Cardiac fibroblast (primary cell): ENCODE results near the gene RXRB.

ENCODE experiments used
- DNase-seq, 2 donors: peaks; one replicate each; pipeline versions ENCODE4 v3.0.0 to v3.0.0-alpha.2; 2010; ENCODE audit warnings: low read depth in 2 of 2
- H3K4me3 ChIP-seq, 2 donors: replicated peaks in 1 of 2; 1 replicate in 1 of 2; 2 replicates in 1 of 2; pipeline ENCODE4 v1.5.1; 2011; ENCODE audit warnings: low read depth in 2 of 2, low read length in 2 of 2, mild to moderate bottlenecking in 2 of 2, moderate library complexity in 1 of 2
- CTCF ChIP-seq: IDR thresholded peaks from one replicate; pipeline ENCODE4 v1.5.1; 2011; ENCODE audit warnings: low read depth, mild to moderate bottlenecking, low read length, inconsistent platforms

RXRB gene

DNA sequence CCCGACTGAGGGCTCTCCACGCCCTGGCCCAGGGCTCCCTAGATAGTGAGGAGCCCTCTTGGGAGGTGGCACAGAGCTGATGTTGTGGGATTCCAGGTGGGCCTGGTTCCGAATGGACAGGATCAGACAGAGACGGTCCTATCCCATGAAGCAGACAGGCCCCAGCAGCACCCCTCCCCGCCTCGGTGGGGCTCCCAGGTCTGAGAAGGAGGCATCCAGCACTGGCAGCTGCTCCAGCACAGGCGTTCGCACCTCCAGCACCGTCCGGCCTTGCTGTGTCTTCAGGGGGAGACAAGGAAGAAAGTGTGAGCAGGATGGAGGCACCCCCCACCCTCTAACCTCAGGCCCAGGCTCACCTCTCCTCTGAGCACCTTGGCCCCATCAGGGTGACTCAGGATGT is 36.9 kb downstream of the RXRB start:
- DNase-seq: no peak
- TF ChIP-seq CTCF: no peak
- H3K4me3 ChIP-seq: no peak overlapping the region

GRCh38 chr6:33161354-33162331 is 38.8 kb downstream of the RXRB start:
- peak; percentile 66 for DNase-seq
- TF ChIP-seq CTCF: peak; percentile 96
- peak overlapping the region; percentile 39 to 48 for H3K4me3 ChIP-seq

- no peak overlapping the region for H3K4me3 ChIP-seq
- TF ChIP-seq CTCF: no peak
- peak; percentile 77 to 84 for DNase-seq
Observed at GRCh38 chr6:33160728-33161344, 39.6 kb downstream of the RXRB start.

GRCh38 chr6:33160096-33160495 is 40.4 kb downstream of the RXRB start:
- no peak for TF ChIP-seq CTCF
- no peak for DNase-seq
- no peak overlapping the region for H3K4me3 ChIP-seq

- no peak for DNase-seq
- H3K4me3 ChIP-seq: no peak overlapping the region
- TF ChIP-seq CTCF: no peak
Observed at GRCh38 chr6:33156964-33157363, 43.5 kb downstream of the RXRB start.

DNA sequence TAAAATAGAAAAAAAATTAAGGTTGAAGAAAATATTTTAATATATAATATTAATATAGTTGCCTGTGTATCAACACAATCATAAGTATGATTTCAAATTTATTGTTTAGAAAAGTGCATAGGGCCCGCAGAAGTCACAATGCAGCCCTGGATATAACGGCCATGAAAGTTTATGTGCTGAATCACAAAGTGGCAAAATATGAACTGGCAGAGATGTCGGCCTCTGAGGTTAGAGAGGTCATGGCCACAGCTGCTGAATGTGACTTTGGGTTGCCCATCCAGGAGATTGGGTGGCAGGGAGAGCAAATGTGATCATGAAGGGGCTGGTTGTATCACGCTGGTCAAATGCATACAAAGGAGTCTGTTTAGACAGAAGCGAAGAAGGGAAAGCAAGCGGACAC is 43.9 kb downstream of the RXRB start:
- no peak for DNase-seq

More for the DNA sequence above, 43.9 kb downstream of the RXRB start:
- no peak for TF ChIP-seq CTCF
- no peak overlapping the region for H3K4me3 ChIP-seq
